Astrocyte of the spinal cord (primary cell): ENCODE results near the gene CALN1.
"Not testable (repeated sequence)": the region's sequence is repeated elsewhere in the genome, so short reads cannot be mapped to it uniquely, and the experiment has no call there.

ENCODE experiments used
- DNase-seq: peaks from one replicate; pipeline ENCODE4 v3.0.0; 2011; ENCODE audit warnings: low read depth, low spot score
- H3K4me3 ChIP-seq: 2 replicates; pipeline ENCODE4 v1.5.1; 2011; ENCODE audit warnings: low read depth, mild to moderate bottlenecking, low read length, moderate library complexity
- in situ Hi-C: cut with HindIII; loops from 2 replicates; pipeline ENCODE4 v1.10.0; 2017; ENCODE audit warnings: low sequenced_read_pairs
- TF ChIP-seq, protein P1 (sequence below): IDR thresholded peaks from 2 replicates; pipeline ENCODE4 v1.5.1; 2012; ENCODE audit warnings: low read depth, mild to moderate bottlenecking, low read length, inconsistent platforms

Gene CALN1

DNA sequence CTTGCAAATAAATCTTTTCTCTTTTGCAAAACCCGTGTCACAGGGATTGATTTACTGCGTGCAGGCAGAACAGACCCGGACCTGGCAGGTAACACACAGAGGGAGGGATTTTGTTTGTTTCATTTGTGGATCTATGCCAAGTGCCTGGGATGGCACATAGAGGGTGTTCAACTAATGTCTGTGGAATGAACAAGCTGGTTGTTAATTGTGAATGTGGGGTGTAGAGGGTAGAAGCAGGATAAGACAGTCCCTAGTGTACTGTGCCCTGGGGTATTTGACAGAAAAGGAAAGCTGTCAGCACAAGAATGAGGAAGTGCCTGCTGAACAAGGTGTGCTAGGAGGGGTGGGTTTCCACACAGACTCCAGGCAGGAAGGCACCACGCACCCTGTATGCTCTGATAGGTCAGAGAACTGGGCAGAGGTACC, 331.8 kb downstream of the CALN1 start:
- TF ChIP-seq, protein P1, sequence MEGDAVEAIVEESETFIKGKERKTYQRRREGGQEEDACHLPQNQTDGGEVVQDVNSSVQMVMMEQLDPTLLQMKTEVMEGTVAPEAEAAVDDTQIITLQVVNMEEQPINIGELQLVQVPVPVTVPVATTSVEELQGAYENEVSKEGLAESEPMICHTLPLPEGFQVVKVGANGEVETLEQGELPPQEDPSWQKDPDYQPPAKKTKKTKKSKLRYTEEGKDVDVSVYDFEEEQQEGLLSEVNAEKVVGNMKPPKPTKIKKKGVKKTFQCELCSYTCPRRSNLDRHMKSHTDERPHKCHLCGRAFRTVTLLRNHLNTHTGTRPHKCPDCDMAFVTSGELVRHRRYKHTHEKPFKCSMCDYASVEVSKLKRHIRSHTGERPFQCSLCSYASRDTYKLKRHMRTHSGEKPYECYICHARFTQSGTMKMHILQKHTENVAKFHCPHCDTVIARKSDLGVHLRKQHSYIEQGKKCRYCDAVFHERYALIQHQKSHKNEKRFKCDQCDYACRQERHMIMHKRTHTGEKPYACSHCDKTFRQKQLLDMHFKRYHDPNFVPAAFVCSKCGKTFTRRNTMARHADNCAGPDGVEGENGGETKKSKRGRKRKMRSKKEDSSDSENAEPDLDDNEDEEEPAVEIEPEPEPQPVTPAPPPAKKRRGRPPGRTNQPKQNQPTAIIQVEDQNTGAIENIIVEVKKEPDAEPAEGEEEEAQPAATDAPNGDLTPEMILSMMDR = no peak
- H3K4me3 ChIP-seq = no peak overlapping the region
- DNase-seq = no peak
- in situ Hi-C loops = no loop called here

DNA sequence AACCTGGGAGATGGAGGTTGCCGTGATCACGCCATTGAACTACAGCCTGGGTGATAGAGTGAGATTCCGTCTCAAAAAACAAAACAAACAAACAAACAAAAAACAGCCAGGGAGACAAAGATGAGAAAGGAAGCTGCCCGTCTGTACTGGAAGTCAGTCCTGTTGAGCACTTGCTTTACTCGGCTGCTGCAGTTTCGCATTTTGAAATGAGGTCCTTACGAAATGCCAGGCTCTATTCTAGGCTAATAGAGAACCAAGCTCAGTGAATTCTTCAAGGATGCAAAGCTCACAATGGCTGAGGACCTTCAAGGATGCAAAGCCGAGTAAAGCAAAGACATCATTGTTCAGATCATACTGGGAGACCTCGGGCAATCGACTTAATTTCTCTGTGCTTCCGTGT, 333.3 kb downstream of the CALN1 start:
- no peak for DNase-seq
- TF ChIP-seq, protein P1 = no peak
- H3K4me3 ChIP-seq = no peak overlapping the region
- in situ Hi-C loops = no loop called here

DNA sequence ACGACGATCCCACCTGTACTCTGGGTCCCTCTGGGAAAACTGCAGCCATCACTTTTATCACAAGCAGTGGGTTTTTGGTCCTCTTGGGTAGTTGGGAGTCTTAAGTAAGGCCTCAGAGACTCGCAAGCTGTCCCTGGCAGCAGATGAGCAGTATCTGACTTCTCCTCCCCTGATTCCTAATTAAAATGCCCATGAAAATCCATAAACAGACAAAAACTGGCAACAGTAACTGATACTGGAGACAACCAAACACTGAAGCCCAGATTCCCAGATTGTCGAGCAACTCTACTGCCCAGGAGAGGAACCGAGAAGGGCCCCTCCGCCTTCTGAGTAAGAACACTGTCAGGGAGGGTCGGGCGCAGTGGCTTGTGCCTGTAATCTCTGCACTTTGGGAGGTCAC, 333.8 kb downstream of the CALN1 start:
- no peak overlapping the region for H3K4me3 ChIP-seq
- TF ChIP-seq, protein P1 = no peak
- no peak for DNase-seq
- in situ Hi-C loops = no loop called here

DNA sequence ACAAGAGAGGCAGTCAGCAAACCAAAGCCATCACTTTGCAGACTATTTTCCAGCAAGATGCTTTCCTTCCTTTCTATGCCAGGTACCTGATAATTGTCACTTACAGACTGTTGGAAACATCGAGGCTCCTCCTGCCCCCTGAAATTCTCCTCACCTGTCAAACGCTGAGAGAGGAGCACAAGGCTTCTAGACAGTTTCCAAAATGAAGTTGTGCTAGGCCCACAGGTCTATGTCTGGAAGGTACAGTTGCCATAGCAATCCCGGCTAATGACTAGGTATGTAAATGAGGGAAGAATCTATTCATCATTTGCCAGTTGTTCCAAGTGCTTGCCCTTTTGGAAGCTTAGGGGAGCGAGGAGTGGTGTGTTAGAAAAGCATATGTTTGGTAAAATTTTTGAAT, 334.4 kb downstream of the CALN1 start:
- in situ Hi-C loops = no loop called here
- TF ChIP-seq, protein P1 = no peak
- H3K4me3 ChIP-seq = no peak overlapping the region
- DNase-seq = no peak

DNA sequence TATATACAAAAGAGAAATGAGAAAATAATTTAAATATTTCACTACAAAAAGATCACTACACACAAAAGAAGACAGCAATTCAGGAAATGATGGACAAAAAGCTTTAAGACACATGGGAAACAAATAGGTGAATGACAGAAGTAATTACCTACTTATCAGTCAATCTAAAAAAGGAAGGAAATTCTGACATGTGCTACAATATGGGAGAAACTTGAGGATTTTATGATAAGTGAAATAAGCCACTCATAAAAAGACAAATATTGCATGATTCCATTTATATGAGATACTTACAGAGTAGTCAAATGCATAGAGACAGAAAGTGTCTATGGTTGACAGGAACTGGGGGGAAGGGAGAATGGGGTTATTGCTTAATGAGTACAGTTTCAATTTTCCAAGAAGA, 339.2 kb downstream of the CALN1 start:
- H3K4me3 ChIP-seq = no peak overlapping the region
- TF ChIP-seq, protein P1 = no peak
- no peak for DNase-seq
- in situ Hi-C loops = no loop called here

DNA sequence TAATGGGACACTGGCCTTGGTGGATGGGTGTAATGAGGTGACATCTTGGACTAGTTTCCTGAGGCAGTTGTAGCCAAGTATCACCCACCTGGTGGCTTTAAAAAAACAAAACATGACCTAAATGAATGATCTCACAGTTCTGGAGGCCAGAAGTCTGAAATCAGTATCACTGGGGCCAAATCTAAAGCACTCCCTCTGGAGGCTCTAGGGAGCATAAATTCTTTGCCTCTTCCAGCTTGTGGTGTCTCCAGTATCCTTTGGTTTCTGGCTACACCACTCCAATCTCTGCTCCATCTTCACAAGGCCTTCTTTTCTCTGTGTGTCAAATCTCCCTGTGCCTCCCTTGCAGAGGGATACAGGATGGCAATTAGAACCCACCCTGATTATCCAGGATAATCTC, 342.9 kb downstream of the CALN1 start:
- in situ Hi-C loops = no loop called here
- TF ChIP-seq, protein P1 = no peak

DNA sequence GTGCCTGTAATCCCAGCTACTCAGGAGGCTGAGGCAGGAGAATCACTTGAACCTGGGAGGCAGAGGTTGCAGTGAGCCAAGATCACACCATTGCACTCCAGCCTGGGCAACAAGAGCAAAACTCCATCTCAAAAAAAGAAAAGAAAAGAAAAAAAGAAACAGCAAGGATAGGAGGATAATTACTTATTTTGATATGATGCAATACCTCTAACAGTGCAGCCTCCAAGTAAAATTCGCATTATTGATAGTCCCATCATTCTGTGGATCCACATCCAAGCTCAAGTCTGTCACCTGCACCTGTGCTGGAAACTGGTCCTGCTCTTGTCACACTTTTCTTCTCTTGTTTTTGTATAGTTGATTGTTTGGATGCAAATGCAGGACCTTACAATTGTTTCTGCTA, 346.4 kb downstream of the CALN1 start:
- in situ Hi-C loops, H3K4me3 ChIP-seq, DNase-seq: not testable (repeated sequence)

More for the DNA sequence above, 342.9 kb downstream of the CALN1 start:
- no peak overlapping the region for H3K4me3 ChIP-seq
- DNase-seq = no peak
